ENCODE results near the gene RAB33A.

Gene RAB33A

GRCh38 chrX:130172127-130172845 lies 524 bp downstream of the RAB33A start:
- no peaks in the 10 kb centered on the region for H3K79me2 ChIP-seq (ENCODE audit: insufficient read depth, low read depth)
- no peak overlapping the region; the same call in 1 of the 2 replicates for H2AFZ ChIP-seq (ENCODE audit: low read depth)
- H3K4me2 ChIP-seq, result peak overlapping the region; percentile 52; the same call in 1 of the 2 replicates
- peak overlapping the region; percentile 37; the same call in 1 of the 2 replicates for H3K9ac ChIP-seq
- no peaks in the 10 kb centered on the region for H3K36me3 ChIP-seq (ENCODE audit: insufficient read depth)
- H4K20me1 ChIP-seq (ENCODE audit: insufficient read depth), result no peaks in the 10 kb centered on the region
- peak overlapping the region; percentile 92 for H3K27ac ChIP-seq
- H3K4me1 ChIP-seq (ENCODE audit: low read depth, poor library complexity, severe bottlenecking), result peaks cover 69% of the 10 kb centered on the region
- H3K4me3 ChIP-seq (IDR thresholded peaks at IDR 0.05; ENCODE audit: insufficient read depth, low read depth, low read length), result no peak overlapping the region
- TF ChIP-seq CTCF (conservative IDR thresholded peaks at IDR 0.05; ENCODE audit: low read depth, low read length), result no peak
- no peaks in the 10 kb centered on the region for H3K27me3 ChIP-seq (ENCODE audit: insufficient read depth, low read depth)

GRCh38 chrX:130173190-130173895 lies 1.6 kb downstream of the RAB33A start:
- no peak for TF ChIP-seq CTCF (conservative IDR thresholded peaks at IDR 0.05; ENCODE audit: low read depth, low read length)
- peak overlapping the region; percentile 37; the same call in 1 of the 2 replicates for H3K9ac ChIP-seq
- peak overlapping the region; percentile 45 for H2AFZ ChIP-seq (ENCODE audit: low read depth)
- H3K4me1 ChIP-seq (ENCODE audit: low read depth, poor library complexity, severe bottlenecking), result peaks cover 72% of the 10 kb centered on the region
- no peak overlapping the region for H3K4me3 ChIP-seq (IDR thresholded peaks at IDR 0.05; ENCODE audit: insufficient read depth, low read depth, low read length)
- H3K36me3 ChIP-seq (ENCODE audit: insufficient read depth), result no peaks in the 10 kb centered on the region
- H3K4me2 ChIP-seq, result peak overlapping the region; percentile 52
- peak overlapping the region; percentile 92 for H3K27ac ChIP-seq
- H4K20me1 ChIP-seq (ENCODE audit: insufficient read depth), result no peaks in the 10 kb centered on the region
- no peaks in the 10 kb centered on the region for H3K27me3 ChIP-seq (ENCODE audit: insufficient read depth, low read depth)
- H3K79me2 ChIP-seq (ENCODE audit: insufficient read depth, low read depth), result no peaks in the 10 kb centered on the region

- Histone ChIP-seq H3K4me2 (peak overlapping the region; percentile 52), H3K9ac (peak overlapping the region; percentile 37; the same call in 1 of the 2 replicates), H3K4me3 (IDR thresholded peaks at IDR 0.05; ENCODE audit: insufficient read depth, low read depth, low read length) (no peak overlapping the region), H3K79me2 (ENCODE audit: insufficient read depth, low read depth) (no peaks in the 10 kb centered on the region), H3K27me3 (ENCODE audit: insufficient read depth, low read depth) (no peaks in the 10 kb centered on the region), H3K27ac (peak overlapping the region; percentile 92), H3K4me1 (ENCODE audit: low read depth, poor library complexity, severe bottlenecking) (peaks cover 70% of the 10 kb centered on the region), H2AFZ (ENCODE audit: low read depth) (peak overlapping the region; percentile 45), H3K36me3 (ENCODE audit: insufficient read depth) (no peaks in the 10 kb centered on the region), H4K20me1 (ENCODE audit: insufficient read depth) (no peaks in the 10 kb centered on the region)
- TF ChIP-seq CTCF (conservative IDR thresholded peaks at IDR 0.05; ENCODE audit: low read depth, low read length), result no peak
Observed at GRCh38 chrX:130174045-130174704, 2.4 kb downstream of the RAB33A start.

GRCh38 chrX:130174937-130175336 lies 3.2 kb downstream of the RAB33A start:
- H3K4me1 ChIP-seq (ENCODE audit: low read depth, poor library complexity, severe bottlenecking), result peaks cover 63% of the 10 kb centered on the region
- H3K4me3 ChIP-seq (IDR thresholded peaks at IDR 0.05; ENCODE audit: insufficient read depth, low read depth, low read length), result no peak overlapping the region
- H4K20me1 ChIP-seq (ENCODE audit: insufficient read depth), result no peaks in the 10 kb centered on the region
- H3K79me2 ChIP-seq (ENCODE audit: insufficient read depth, low read depth), result no peaks in the 10 kb centered on the region
- no peaks in the 10 kb centered on the region for H3K36me3 ChIP-seq (ENCODE audit: insufficient read depth)
- peak overlapping the region; percentile 92; the same call in 1 of the 2 replicates for H3K27ac ChIP-seq
- peak overlapping the region; percentile 52; the same call in 1 of the 2 replicates for H3K4me2 ChIP-seq
- no peaks in the 10 kb centered on the region for H3K27me3 ChIP-seq (ENCODE audit: insufficient read depth, low read depth)
- H2AFZ ChIP-seq (ENCODE audit: low read depth), result no peak overlapping the region
- TF ChIP-seq CTCF (conservative IDR thresholded peaks at IDR 0.05; ENCODE audit: low read depth, low read length), result no peak
- peak overlapping the region; percentile 37; the same call in 1 of the 2 replicates for H3K9ac ChIP-seq
